Fibroblast of gingiva (primary cell): Measurements from ENCODE around the gene PPM1N.
A peak's percentile ranks its signal among the peaks of the same experiment; 100 is the strongest.

Source experiments
- DNase-seq: peaks from one replicate; pipeline ENCODE4 v3.0.0-alpha.2; 2011; ENCODE audit warnings: low read depth

The PPM1N gene

GRCh38 chr19:45470762-45471081 is 27.5 kb upstream of the PPM1N start:
- no peak for DNase-seq

GRCh38 chr19:45471111-45471930 is 26.9 kb upstream of the PPM1N start:
- peak; percentile 68 for DNase-seq

- no peak for DNase-seq
Measured at GRCh38 chr19:45471931-45472562, 26.2 kb upstream of the PPM1N start.

- DNase-seq: peak; percentile 68
Measured at GRCh38 chr19:45472563-45473366, 25.5 kb upstream of the PPM1N start.

GRCh38 chr19:45473367-45473681 is 24.9 kb upstream of the PPM1N start:
- no peak for DNase-seq

- DNase-seq: peak; percentile 54
Measured at GRCh38 chr19:45473682-45474605, 24.3 kb upstream of the PPM1N start.

- peak; percentile 64 for DNase-seq
Measured at GRCh38 chr19:45474606-45475521, 23.4 kb upstream of the PPM1N start.

GRCh38 chr19:45475537-45476291 is 22.5 kb upstream of the PPM1N start:
- peak; percentile 55 for DNase-seq

GRCh38 chr19:45476304-45476703 is 21.9 kb upstream of the PPM1N start:
- no peak for DNase-seq

- DNase-seq: no peak
Measured at GRCh38 chr19:45477186-45477585, 21.1 kb upstream of the PPM1N start.

GRCh38 chr19:45477713-45478453 is 20.4 kb upstream of the PPM1N start:
- DNase-seq: no peak

- DNase-seq: peak; percentile 92
Measured at GRCh38 chr19:45478454-45479238, 19.6 kb upstream of the PPM1N start.

- DNase-seq: no peak
Measured at GRCh38 chr19:45483033-45483432, 15.2 kb upstream of the PPM1N start.

GRCh38 chr19:45484273-45484945 is 13.8 kb upstream of the PPM1N start:
- no peak for DNase-seq

GRCh38 chr19:45485305-45486077 is 12.8 kb upstream of the PPM1N start:
- DNase-seq: peak; percentile 91

GRCh38 chr19:45488708-45489107 is 9.5 kb upstream of the PPM1N start:
- DNase-seq: no peak

- no peak for DNase-seq
Measured at GRCh38 chr19:45489216-45489855, 8.9 kb upstream of the PPM1N start.
